Fibroblast of pulmonary artery (primary cell): Measurements from ENCODE around the gene CNTN4.
A peak's percentile ranks its signal among the peaks of the same experiment; 100 is the strongest.

Experiments used
- DNase-seq: peaks from one replicate; pipeline ENCODE4 v3.0.0-alpha.2; 2010; ENCODE audit warnings: low read depth
- H3K4me3 ChIP-seq: replicated peaks from 2 replicates; pipeline ENCODE4 v1.5.1; 2011; ENCODE audit warnings: low read depth, mild to moderate bottlenecking, control low read depth, low read length, moderate library complexity
- CTCF ChIP-seq: IDR thresholded peaks from 2 replicates; pipeline ENCODE4 v1.5.1; 2011; ENCODE audit warnings: mild to moderate bottlenecking, control low read depth, low read length, inconsistent platforms; ENCODE audit errors: missing control alignments

CNTN4 gene

GRCh38 chr3:3037156-3037555 lies 938.5 kb downstream of the CNTN4 start:
- DNase-seq, result no peak
- TF ChIP-seq CTCF, result no peak
- no peak overlapping the region for H3K4me3 ChIP-seq

GRCh38 chr3:3038201-3038991 lies 939.7 kb downstream of the CNTN4 start:
- no peak for DNase-seq
- no peak overlapping the region for H3K4me3 ChIP-seq
- no peak for TF ChIP-seq CTCF

GRCh38 chr3:3053974-3054373 lies 955.3 kb downstream of the CNTN4 start:
- H3K4me3 ChIP-seq, result no peak overlapping the region
- TF ChIP-seq CTCF, result no peak
- DNase-seq, result peak; percentile 25

GRCh38 chr3:3059645-3060044 lies 961.0 kb downstream of the CNTN4 start:
- no peak for DNase-seq
- no peak for TF ChIP-seq CTCF
- no peak overlapping the region for H3K4me3 ChIP-seq

GRCh38 chr3:3064297-3064696 lies 965.6 kb downstream of the CNTN4 start:
- TF ChIP-seq CTCF, result no peak
- no peak for DNase-seq
- H3K4me3 ChIP-seq, result no peak overlapping the region

- no peak for TF ChIP-seq CTCF
- peak; percentile 17 for DNase-seq
- no peak overlapping the region for H3K4me3 ChIP-seq
Observed at GRCh38 chr3:3065876-3066275, 967.2 kb downstream of the CNTN4 start.

- no peak overlapping the region for H3K4me3 ChIP-seq
- no peak for DNase-seq
- TF ChIP-seq CTCF, result no peak
Observed at GRCh38 chr3:3066378-3066777, 967.7 kb downstream of the CNTN4 start.
